HK-2 (cell line): ENCODE measurements around the gene SERPINA1.

Experiments used
- DNase-seq: peaks from one replicate; pipeline ENCODE4 v3.0.0-alpha.2; 2018; ENCODE audit not compliant: unreplicated experiment

Gene SERPINA1

GRCh38 chr14:94397289-94398181 lies 9.1 kb upstream of the SERPINA1 start:
- DNase-seq, result no peak

GRCh38 chr14:94396628-94397225 lies 8.3 kb upstream of the SERPINA1 start:
- DNase-seq, result no peak

GRCh38 chr14:94395888-94396574 lies 7.6 kb upstream of the SERPINA1 start:
- no peak for DNase-seq

GRCh38 chr14:94395282-94395887 lies 7.0 kb upstream of the SERPINA1 start:
- no peak for DNase-seq

GRCh38 chr14:94394581-94395207 lies 6.3 kb upstream of the SERPINA1 start:
- no peak for DNase-seq

- no peak for DNase-seq
Observed at GRCh38 chr14:94394025-94394493, 5.7 kb upstream of the SERPINA1 start.

- no peak for DNase-seq
Observed at GRCh38 chr14:94393474-94393873, 5.1 kb upstream of the SERPINA1 start.

- no peak for DNase-seq
Observed at GRCh38 chr14:94392510-94392935, 4.1 kb upstream of the SERPINA1 start.

- DNase-seq, result no peak
Observed at GRCh38 chr14:94391281-94391975, 3.0 kb upstream of the SERPINA1 start.

GRCh38 chr14:94390372-94391086 lies 2.1 kb upstream of the SERPINA1 start:
- peak; percentile 75 for DNase-seq

GRCh38 chr14:94389731-94390371 lies 1.4 kb upstream of the SERPINA1 start:
- DNase-seq, result no peak

GRCh38 chr14:94389104-94389469 lies 685 bp upstream of the SERPINA1 start:
- DNase-seq, result no peak

- DNase-seq, result no peak
Observed at GRCh38 chr14:94388027-94388383, 397 bp downstream of the SERPINA1 start.

- DNase-seq, result no peak
Observed at GRCh38 chr14:94387051-94388026, 1.1 kb downstream of the SERPINA1 start.

- no peak for DNase-seq
Observed at GRCh38 chr14:94386085-94387031, 2.0 kb downstream of the SERPINA1 start.

- no peak for DNase-seq
Observed at GRCh38 chr14:94385553-94386057, 2.8 kb downstream of the SERPINA1 start.

- no peak for DNase-seq
Observed at GRCh38 chr14:94384342-94384741, 4.1 kb downstream of the SERPINA1 start.
